HG03025 (cell line): ENCODE measurements around the gene CAPN1.
"Not testable (repeated sequence)": the region's sequence is repeated elsewhere in the genome, so short reads cannot be mapped to it uniquely, and the experiment has no call there.

Source experiments
- ATAC-seq: cut with Tn5 transposase; IDR thresholded peaks from one replicate; pipeline ENCODE4 v1.9.1; 2021; ENCODE audit warnings: mild to moderate bottlenecking, moderate library complexity; ENCODE audit not compliant: unreplicated experiment, low FRiP score

CAPN1 gene

GRCh38 chr11:65181569-65182257 lies at the start of gene CAPN1:
TSS of gene CAPN1 (plus strand) at chr11:65181928. CDS start at chr11:65182702, 774 bp downstream.
- peak; percentile 48 for ATAC-seq

- no peak for ATAC-seq
Observed at GRCh38 chr11:65132238-65132987, 49.3 kb upstream of the CAPN1 start.

- ATAC-seq: no peak
Observed at GRCh38 chr11:65132988-65133700, 48.6 kb upstream of the CAPN1 start.

GRCh38 chr11:65133724-65134123 lies 48.0 kb upstream of the CAPN1 start:
- ATAC-seq: no peak

GRCh38 chr11:65134240-65134951 lies 47.3 kb upstream of the CAPN1 start, which contains the start of gene SYVN1:
TSS of gene SYVN1 (minus strand) at chr11:65134519. CDS start at chr11:65133601, 918 bp downstream.
- ATAC-seq: peak; percentile 48

- peak; percentile 55 for ATAC-seq
Observed at GRCh38 chr11:65134952-65135632, 46.6 kb upstream of the CAPN1 start.

- no peak for ATAC-seq
Observed at GRCh38 chr11:65135633-65136145, 46.0 kb upstream of the CAPN1 start.

- ATAC-seq: no peak
Observed at GRCh38 chr11:65136515-65137096, 45.1 kb upstream of the CAPN1 start.

- no peak for ATAC-seq
Observed at GRCh38 chr11:65141896-65142494, 39.7 kb upstream of the CAPN1 start.

GRCh38 chr11:65147352-65148075 lies 34.2 kb upstream of the CAPN1 start:
- no peak for ATAC-seq

GRCh38 chr11:65148657-65149056 lies 33.1 kb upstream of the CAPN1 start:
- ATAC-seq: no peak

- ATAC-seq: not testable (repeated sequence)
Observed at GRCh38 chr11:65150131-65150508, 31.6 kb upstream of the CAPN1 start.

GRCh38 chr11:65150509-65151299 lies 31.0 kb upstream of the CAPN1 start:
- no peak for ATAC-seq

- no peak for ATAC-seq
Observed at GRCh38 chr11:65151331-65151899, 30.3 kb upstream of the CAPN1 start.

- ATAC-seq: no peak
Observed at GRCh38 chr11:65152122-65152521, 29.6 kb upstream of the CAPN1 start.

- no peak for ATAC-seq
Observed at GRCh38 chr11:65156256-65156655, 25.5 kb upstream of the CAPN1 start.

- no peak for ATAC-seq
Observed at GRCh38 chr11:65156926-65157325, 24.8 kb upstream of the CAPN1 start.
